IMR-90 (cell line): ENCODE results near the gene EPN3. TPM values are rescaled to one million over a fixed set of nuclear protein-coding genes. Genes with fewer than 3 reads are reported as not detected.
A peak's percentile ranks its signal among the peaks of the same experiment; 100 is the strongest.

Experiments
- ATAC-seq: fragments of 200-7000 bp; cut with Tn5 transposase; 2 replicates; pipeline ENCODE4 v1.9.1; 2020; ENCODE audit warnings: low read depth, mild to moderate bottlenecking, moderate library complexity
- BruUV-seq: library from RNA; stranded (reverse); fragments of 400-500 nt; replicated peaks from 2 replicates; lab custom pipeline; 2021; lab: Mats Ljungman, UMichigan
- CTCF ChIA-PET: fragments of 300-600 bp; formaldehyde crosslinking; extraction: SDS; loops from one replicate; lab custom pipeline; 2021; ENCODE audit warnings: antibody characterized with exemption; lab: Yijun Ruan, JAX
- POLR2A ChIA-PET: fragments of 300-600 bp; sonication (Branson Sonifier 250); formaldehyde crosslinking; loops from one replicate; lab custom pipeline; 2022; ENCODE audit warnings: antibody characterized with exemption; ENCODE audit not compliant: unreplicated experiment; lab: Charles Lee
- DNase-seq: peaks from one replicate; pipeline ENCODE4 v3.0.0; 2013
- H2AFZ ChIP-seq: replicated peaks from 2 replicates; pipeline ENCODE3; 2013; ENCODE audit warnings: low read length, mild to moderate bottlenecking; ENCODE audit not compliant: poor library complexity
- H2AK5ac ChIP-seq: 2 replicates; pipeline ENCODE4 v1.6.1; 2013; ENCODE audit warnings: low read depth, low read length, inconsistent platforms
- H2AK9ac ChIP-seq: replicated peaks from 2 replicates; pipeline ENCODE3; 2013; ENCODE audit warnings: mild to moderate bottlenecking, low read depth, low read length, moderate library complexity; ENCODE audit not compliant: poor library complexity
- H2BK120ac ChIP-seq: 2 replicates; pipeline ENCODE4 v1.6.1; 2013; ENCODE audit warnings: low read depth, low read length, inconsistent platforms
- H2BK15ac ChIP-seq: 3 replicates; pipeline ENCODE4 v1.6.1; 2013; ENCODE audit warnings: low read depth, low read length, inconsistent platforms
- H2BK20ac ChIP-seq: 2 replicates; pipeline ENCODE4 v1.6.1; 2013; ENCODE audit warnings: low read depth, mild to moderate bottlenecking, inconsistent platforms, low read length, moderate library complexity
- H2BK5ac ChIP-seq: 2 replicates; pipeline ENCODE4 v1.6.1; 2013; ENCODE audit warnings: mild to moderate bottlenecking, low read depth, low read length, inconsistent platforms; ENCODE audit not compliant: poor library complexity, severe bottlenecking
- H3K14ac ChIP-seq: replicated peaks from 2 replicates; pipeline ENCODE4 v1.6.1; 2013; ENCODE audit warnings: low read depth, low read length, inconsistent platforms
- H3K18ac ChIP-seq: 2 replicates; pipeline ENCODE4 v1.6.1; 2013; ENCODE audit warnings: low read depth, low read length, control low read depth
- H3K23ac ChIP-seq: 2 replicates; pipeline ENCODE4 v1.6.1; 2013; ENCODE audit warnings: low read depth, low read length, inconsistent platforms
- H3K27ac ChIP-seq: 2 replicates; pipeline ENCODE4 v1.5.1; 2013; ENCODE audit warnings: mild to moderate bottlenecking, control low read depth, low read length; ENCODE audit not compliant: insufficient read depth
- H3K27me3 ChIP-seq: 2 replicates; pipeline ENCODE4 v1.6.1; 2013; ENCODE audit warnings: low read length; ENCODE audit not compliant: control insufficient read depth, insufficient read depth
- H3K36me3 ChIP-seq: 2 replicates; pipeline ENCODE4 v1.6.1; 2013; ENCODE audit warnings: low read length, mixed read lengths; ENCODE audit not compliant: control insufficient read depth, insufficient read depth
- H3K4ac ChIP-seq: 2 replicates; pipeline ENCODE4 v1.6.1; 2013; ENCODE audit warnings: low read depth, low read length, inconsistent platforms
- H3K4me1 ChIP-seq: 2 replicates; pipeline ENCODE4 v1.6.1; 2013; ENCODE audit warnings: low read length, mixed read lengths; ENCODE audit not compliant: control insufficient read depth, insufficient read depth
- H3K4me2 ChIP-seq: 2 replicates; pipeline ENCODE4 v1.6.1; 2013; ENCODE audit warnings: low read depth, mild to moderate bottlenecking, control low read depth, low read length, moderate library complexity
- H3K4me3 ChIP-seq: 2 replicates; pipeline ENCODE4 v1.5.1; 2013; ENCODE audit warnings: low read depth, mild to moderate bottlenecking, control low read depth, low read length, moderate library complexity; ENCODE audit not compliant: insufficient read depth
- H3K56ac ChIP-seq: 2 replicates; pipeline ENCODE4 v1.6.1; 2013; ENCODE audit warnings: low read length, inconsistent platforms; ENCODE audit not compliant: insufficient read depth; ENCODE audit errors: extremely low read depth
- H3K79me1 ChIP-seq, 2 experiments: 2 replicates each; pipeline ENCODE4 v1.6.1; 2013; ENCODE audit warnings: low read length in 2 of 2, inconsistent platforms in 1 of 2, low read depth in 1 of 2
- H3K9ac ChIP-seq: 2 replicates; pipeline ENCODE4 v1.6.1; 2013; ENCODE audit warnings: low read depth, low read length, control low read depth
- H3K9me1 ChIP-seq: 2 replicates; pipeline ENCODE4 v1.6.1; 2013; ENCODE audit warnings: low read length, inconsistent platforms; ENCODE audit not compliant: insufficient read depth
- H3K9me3 ChIP-seq: 2 replicates; pipeline ENCODE4 v1.6.1; 2013; ENCODE audit warnings: low read length; ENCODE audit not compliant: control insufficient read depth, insufficient read depth
- H4K20me1 ChIP-seq: 2 replicates; pipeline ENCODE4 v1.6.1; 2013; ENCODE audit warnings: low read length, inconsistent platforms; ENCODE audit not compliant: insufficient read depth
- H4K5ac ChIP-seq: 2 replicates; pipeline ENCODE4 v1.6.1; 2013; ENCODE audit warnings: mild to moderate bottlenecking, low read depth, low read length, control low read depth
- H4K8ac ChIP-seq, 2 experiments: 2 replicates each; pipeline ENCODE4 v1.6.1; 2013; ENCODE audit warnings: low read depth in 2 of 2, low read length in 2 of 2, control low read depth in 1 of 2, inconsistent platforms in 1 of 2
- H4K91ac ChIP-seq: 2 replicates; pipeline ENCODE4 v1.6.1; 2013; ENCODE audit warnings: low read depth, low read length, inconsistent platforms; ENCODE audit not compliant: insufficient read depth
- CTCF ChIP-seq: conservative IDR thresholded peaks from 2 replicates; pipeline ENCODE4 v1.5.1; 2012; ENCODE audit warnings: mild to moderate bottlenecking, low read depth, low read length, improper control_type of control experiment
- MAZ ChIP-seq: IDR thresholded peaks from 2 replicates; pipeline ENCODE4 v1.6.1; 2012; ENCODE audit warnings: low read depth, mild to moderate bottlenecking, low read length, improper control_type of control experiment, moderate library complexity, borderline replicate concordance
- MXI1 ChIP-seq: IDR thresholded peaks from 2 replicates; pipeline ENCODE4 v1.6.1; 2012; ENCODE audit warnings: low read depth, mild to moderate bottlenecking, low read length, moderate library complexity, borderline replicate concordance
- RAD21 ChIP-seq: IDR thresholded peaks from 2 replicates; pipeline ENCODE4 v1.6.1; 2012; ENCODE audit warnings: low read length, improper control_type of control experiment
- RFX5 ChIP-seq: IDR thresholded peaks from 2 replicates; pipeline ENCODE4 v1.8.0; 2012; ENCODE audit warnings: low read depth, mild to moderate bottlenecking, low read length, moderate library complexity
- WGBS, 2 experiments: methylation state at CpG; one replicate each; pipeline versions ENCODE4 v1.1.5 to v1.1.7; 2013; ENCODE audit warnings: missing lambda C conversion rate in 2 of 2; ENCODE audit not compliant: insufficient read length in 1 of 2; ENCODE audit errors: extremely low coverage in 2 of 2; 5-methylcytosine and 5-hydroxymethylcytosine counted together
- dilution Hi-C: fragments of 300-500 bp; cut with HindIII; formaldehyde crosslinking; loops from one replicate; pipeline ENCODE4 v1.14.3; 2018; ENCODE audit warnings: low sequenced_read_pairs; ENCODE audit not compliant: unreplicated experiment
- in situ Hi-C: fragments of 300-500 bp; cut with MboI; formaldehyde crosslinking; loops from 3 replicates; pipeline ENCODE4 v1.14.3; 2019; ENCODE audit warnings: low sequenced_read_pairs, inconsistent platforms, mixed read lengths
- intact Hi-C: fragments of 100-400 bp; cut with micrococcal nuclease; formaldehyde crosslinking; loops from 2 replicates; pipeline ENCODE4 v1.10.0; 2022
- polyA plus RNA-seq, 3 experiments: library from polyadenylated mRNA; depleted of rRNA; stranded (reverse); fragments of >200 nt; gene quantifications; 2 replicates each; pipeline ENCODE4 v1.2.3, GENCODE V29; 2012; ENCODE audit warnings: low replicate concordance in 1 of 3
- total RNA-seq: library from RNA; depleted of rRNA; stranded (reverse); fragments of >200 nt; gene quantifications from 2 replicates; pipeline ENCODE4 v1.2.3, GENCODE V29; 2012

The EPN3 gene
- total and polyA plus RNA-seq, 2 of the 4 experiments (the other 2 are of a cell fraction): 0.09 TPM; not detected in 1

- Histone ChIP-seq H3K9me3 (no peaks in the 10 kb centered on the region), H3K14ac (peak overlapping the region; percentile 91), H3K27ac (peak overlapping the region; percentile 55), H3K4me2 (peak overlapping the region; percentile 97), H2BK5ac (peak overlapping the region; percentile 28), H2AK5ac (peak overlapping the region; percentile 29; the same call in 1 of the 2 replicates), H3K18ac (no peak overlapping the region; the same call in 1 of the 2 replicates), H2BK120ac (peak overlapping the region; percentile 71), H3K36me3 (no peaks in the 10 kb centered on the region), H4K5ac (peak overlapping the region; percentile 63), H3K4ac (peak overlapping the region; percentile 87), H3K27me3 (no peaks in the 10 kb centered on the region), H3K79me1 (peaks cover 0 to 7% of the 10 kb centered on the region in 2 experiments; a peak in 2 of 4 replicates), H4K91ac (peak overlapping the region; percentile 71), H2AFZ (peak overlapping the region; percentile 97), H3K9ac (peak overlapping the region; percentile 71), H3K56ac (peak overlapping the region; percentile 65), H3K4me1 (peaks cover 14% of the 10 kb centered on the region; the same call in 1 of the 2 replicates), H2BK15ac (no peak overlapping the region; the same call in 2 of the 3 replicates), H2BK20ac (no peak overlapping the region), H3K4me3 (peak overlapping the region; percentile 65), H2AK9ac (peak overlapping the region; percentile 87), H4K8ac (peak overlapping the region; percentile 38 to 97), H3K9me1 (peaks cover 4% of the 10 kb centered on the region), H4K20me1 (no peaks in the 10 kb centered on the region), H3K23ac (peak overlapping the region; percentile 70)
- dilution Hi-C loops (no loop called here), intact Hi-C loops (loop anchor here (1.0 to 10.0 kb wide), 2 partner anchors 60 to 413 kb away; no protein-coding TSS in a partner anchor), in situ Hi-C loops (loop anchor here (10.0 kb wide), 1 partner anchor 413 kb away; no protein-coding TSS in a partner anchor)
- POLR2A ChIA-PET: interaction anchor here (0.6 kb wide), 1 partner anchor 97 kb away, joined by 3 read pairs; no protein-coding TSS in a partner anchor
- 10% methylated on average over 30 of the region's 82 CpGs; no CpG with 5 or more reads in 1 of the 2 experiments for WGBS, 2 experiments
- no TSS peak for BruUV-seq
- TF ChIP-seq RAD21 (no peak), MXI1 (peak; percentile 54; the same call in 1 of the 2 replicates), MAZ (peak; percentile 90; the same call in 1 of the 2 replicates), RFX5 (no peak), CTCF (0 out of 2 replicates have a peak, but pooled peaks have one; percentile 23)
- ATAC-seq (peak; percentile 95), DNase-seq (peak; percentile 69)
- CTCF ChIA-PET: interaction anchor here (0.7 kb wide), 1 partner anchor 59 kb away, joined by 6 read pairs; no protein-coding TSS in a partner anchor
Observed at GRCh38 chr17:50541716-50542688, 9.5 kb downstream of the EPN3 start.
